GM12801 (cell line): ENCODE data around the gene R3HDM4.

ENCODE experiments used
- CTCF ChIP-seq: IDR thresholded peaks from one replicate; pipeline ENCODE4 v1.5.1; 2011; ENCODE audit warnings: control low read depth; ENCODE audit not compliant: insufficient read length; ENCODE audit errors: extremely low read depth

R3HDM4 gene

DNA sequence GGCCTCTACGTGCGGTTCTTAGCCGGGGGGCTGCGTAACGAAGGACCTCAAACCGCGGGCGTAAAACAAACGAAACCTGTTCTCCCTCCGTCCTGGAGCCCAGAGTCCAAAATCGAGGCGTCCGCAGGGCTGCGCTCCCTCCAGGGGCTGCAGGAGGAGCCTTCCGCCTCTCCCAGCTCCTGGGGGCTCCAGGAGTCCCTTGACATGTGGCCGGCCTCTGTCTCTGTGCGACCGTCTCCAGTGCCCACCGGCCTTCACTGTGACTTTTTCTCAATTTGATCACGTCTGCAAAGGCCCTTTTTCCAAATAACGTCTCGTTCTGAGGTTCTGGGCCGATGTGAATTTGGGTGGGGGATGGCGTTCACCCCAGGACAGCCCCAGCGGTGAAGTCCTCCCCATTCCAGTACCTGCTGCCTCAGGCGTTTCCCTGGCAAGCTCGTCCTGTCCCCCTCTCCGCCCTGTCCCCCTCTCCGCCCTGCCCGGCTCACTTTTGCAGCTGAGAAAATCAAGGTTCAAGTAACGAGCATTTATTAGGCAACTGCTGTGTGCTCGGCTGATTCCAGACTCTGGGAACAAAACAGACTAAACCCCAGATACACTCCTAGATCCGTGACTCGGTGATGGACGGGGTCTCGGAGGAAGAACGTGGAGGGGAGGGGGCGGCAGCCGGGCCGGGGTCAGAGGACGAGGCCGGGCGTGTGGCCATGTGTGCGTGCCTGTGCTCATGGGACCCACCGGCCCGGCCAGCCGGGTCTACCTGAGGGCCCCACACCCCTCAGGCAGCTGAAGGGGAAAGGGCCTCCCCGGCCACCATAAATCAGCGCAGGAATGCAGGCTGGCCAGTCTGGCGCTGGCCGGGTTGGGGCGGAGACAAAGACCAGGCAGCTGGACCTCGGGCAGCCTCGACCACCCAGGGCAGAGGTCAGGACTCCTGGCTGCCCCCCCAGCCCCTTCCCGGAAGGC lies 43.1 kb upstream of the R3HDM4 start:
- no peak for TF ChIP-seq CTCF

- TF ChIP-seq CTCF: no peak
These were observed 41.9 kb upstream of the R3HDM4 start for GRCh38 chr19:954672-955494.

- no peak for TF ChIP-seq CTCF
These were observed 41.3 kb upstream of the R3HDM4 start for GRCh38 chr19:954272-954671.

GRCh38 chr19:953445-954271 lies 40.6 kb upstream of the R3HDM4 start:
- TF ChIP-seq CTCF: no peak

DNA sequence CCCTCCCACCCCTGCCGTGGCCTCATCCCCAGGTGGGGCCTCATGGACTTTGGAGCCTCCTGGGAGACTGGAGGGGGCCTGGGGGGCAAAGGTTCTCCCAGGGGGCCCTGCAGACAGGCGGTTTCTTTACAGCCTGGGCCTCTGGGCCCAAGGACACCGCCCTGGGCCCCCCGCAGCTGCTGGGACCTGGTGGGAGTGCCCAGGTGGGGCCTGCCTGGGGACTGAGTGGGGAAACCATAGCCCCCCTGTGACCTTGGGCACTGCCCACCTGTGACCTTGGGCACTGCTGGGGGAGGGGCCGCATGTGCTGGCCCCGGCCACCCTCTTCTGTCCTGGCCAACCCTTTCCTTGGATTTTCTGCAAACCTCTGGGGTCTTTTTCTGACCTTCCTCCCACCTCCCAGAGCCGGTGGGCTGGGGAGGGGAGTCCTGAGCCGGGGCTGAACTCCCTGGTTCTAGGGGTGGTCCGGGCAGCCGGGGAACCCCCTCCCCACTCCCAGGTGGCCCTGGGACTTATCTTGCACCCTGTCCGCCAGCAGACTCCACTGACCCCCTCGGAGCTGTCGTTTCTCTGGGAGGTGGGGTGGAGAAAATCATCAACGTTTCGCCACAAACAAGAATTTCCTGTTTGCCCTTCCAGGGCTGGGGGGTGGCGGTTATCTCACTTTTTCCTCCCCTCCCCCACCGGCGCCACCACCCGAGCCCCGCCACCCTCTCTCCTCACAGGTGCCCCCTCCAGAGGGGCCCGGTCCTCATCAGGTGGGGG lies 39.8 kb upstream of the R3HDM4 start:
- TF ChIP-seq CTCF: no peak

- no peak for TF ChIP-seq CTCF
These were observed 39.1 kb upstream of the R3HDM4 start for GRCh38 chr19:952049-952679.
